HG03571 (cell line): ENCODE results near the gene OR4F29.
"Not testable (repeated sequence)": the region's sequence is repeated elsewhere in the genome, so short reads cannot be mapped to it uniquely, and the experiment has no call there.

Source experiments
- ATAC-seq: cut with Tn5 transposase; IDR thresholded peaks from one replicate; pipeline ENCODE4 v1.9.1; 2021; ENCODE audit not compliant: unreplicated experiment

OR4F29 gene

GRCh38 chr1:451578-451977 is at the start of gene OR4F29:
OR4F29 (minus strand) TSS chr1:451678; CDS start chr1:451678, 0 bp downstream.
- ATAC-seq = not testable (repeated sequence)
